HL-60 (cell line): ENCODE measurements around the gene TBC1D4.

Experiments used
- POLR2AphosphoS5 ChIP-seq: IDR thresholded peaks from 2 replicates; pipeline ENCODE4 v1.6.1; 2012; ENCODE audit warnings: low read depth
- TF ChIP-seq, protein P1 (sequence below): IDR thresholded peaks from one replicate; pipeline ENCODE4 v1.5.1; 2011; ENCODE audit warnings: low read length, control low read depth, inconsistent platforms; ENCODE audit not compliant: insufficient read depth
- TF ChIP-seq, protein P2 (sequence below): IDR thresholded peaks from 2 replicates; pipeline ENCODE4 v1.6.1; 2012; ENCODE audit warnings: low read depth; ENCODE audit not compliant: insufficient replicate concordance

DNA sequence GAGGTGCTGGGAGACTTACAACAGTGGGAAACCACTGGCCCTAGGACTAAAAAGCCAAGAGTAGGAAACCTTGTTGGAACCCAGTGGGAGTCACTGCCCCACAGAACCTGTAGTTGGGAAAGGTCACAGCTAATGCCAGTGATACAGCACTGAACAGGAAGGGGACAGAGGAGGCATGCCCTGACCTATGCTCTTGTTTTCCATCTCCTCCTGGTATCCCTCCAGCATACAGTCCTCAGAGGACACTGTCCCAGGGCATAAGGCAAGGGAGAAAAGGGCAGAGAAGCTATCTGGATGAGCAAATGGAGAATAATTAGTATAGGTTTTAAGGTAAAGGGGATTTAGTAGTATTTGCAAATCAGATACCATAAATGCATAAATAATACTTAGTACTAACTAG is 11.2 kb upstream of the TBC1D4 start:
- TF ChIP-seq, protein P1, sequence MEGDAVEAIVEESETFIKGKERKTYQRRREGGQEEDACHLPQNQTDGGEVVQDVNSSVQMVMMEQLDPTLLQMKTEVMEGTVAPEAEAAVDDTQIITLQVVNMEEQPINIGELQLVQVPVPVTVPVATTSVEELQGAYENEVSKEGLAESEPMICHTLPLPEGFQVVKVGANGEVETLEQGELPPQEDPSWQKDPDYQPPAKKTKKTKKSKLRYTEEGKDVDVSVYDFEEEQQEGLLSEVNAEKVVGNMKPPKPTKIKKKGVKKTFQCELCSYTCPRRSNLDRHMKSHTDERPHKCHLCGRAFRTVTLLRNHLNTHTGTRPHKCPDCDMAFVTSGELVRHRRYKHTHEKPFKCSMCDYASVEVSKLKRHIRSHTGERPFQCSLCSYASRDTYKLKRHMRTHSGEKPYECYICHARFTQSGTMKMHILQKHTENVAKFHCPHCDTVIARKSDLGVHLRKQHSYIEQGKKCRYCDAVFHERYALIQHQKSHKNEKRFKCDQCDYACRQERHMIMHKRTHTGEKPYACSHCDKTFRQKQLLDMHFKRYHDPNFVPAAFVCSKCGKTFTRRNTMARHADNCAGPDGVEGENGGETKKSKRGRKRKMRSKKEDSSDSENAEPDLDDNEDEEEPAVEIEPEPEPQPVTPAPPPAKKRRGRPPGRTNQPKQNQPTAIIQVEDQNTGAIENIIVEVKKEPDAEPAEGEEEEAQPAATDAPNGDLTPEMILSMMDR = no peak
- TF ChIP-seq, protein P2, sequence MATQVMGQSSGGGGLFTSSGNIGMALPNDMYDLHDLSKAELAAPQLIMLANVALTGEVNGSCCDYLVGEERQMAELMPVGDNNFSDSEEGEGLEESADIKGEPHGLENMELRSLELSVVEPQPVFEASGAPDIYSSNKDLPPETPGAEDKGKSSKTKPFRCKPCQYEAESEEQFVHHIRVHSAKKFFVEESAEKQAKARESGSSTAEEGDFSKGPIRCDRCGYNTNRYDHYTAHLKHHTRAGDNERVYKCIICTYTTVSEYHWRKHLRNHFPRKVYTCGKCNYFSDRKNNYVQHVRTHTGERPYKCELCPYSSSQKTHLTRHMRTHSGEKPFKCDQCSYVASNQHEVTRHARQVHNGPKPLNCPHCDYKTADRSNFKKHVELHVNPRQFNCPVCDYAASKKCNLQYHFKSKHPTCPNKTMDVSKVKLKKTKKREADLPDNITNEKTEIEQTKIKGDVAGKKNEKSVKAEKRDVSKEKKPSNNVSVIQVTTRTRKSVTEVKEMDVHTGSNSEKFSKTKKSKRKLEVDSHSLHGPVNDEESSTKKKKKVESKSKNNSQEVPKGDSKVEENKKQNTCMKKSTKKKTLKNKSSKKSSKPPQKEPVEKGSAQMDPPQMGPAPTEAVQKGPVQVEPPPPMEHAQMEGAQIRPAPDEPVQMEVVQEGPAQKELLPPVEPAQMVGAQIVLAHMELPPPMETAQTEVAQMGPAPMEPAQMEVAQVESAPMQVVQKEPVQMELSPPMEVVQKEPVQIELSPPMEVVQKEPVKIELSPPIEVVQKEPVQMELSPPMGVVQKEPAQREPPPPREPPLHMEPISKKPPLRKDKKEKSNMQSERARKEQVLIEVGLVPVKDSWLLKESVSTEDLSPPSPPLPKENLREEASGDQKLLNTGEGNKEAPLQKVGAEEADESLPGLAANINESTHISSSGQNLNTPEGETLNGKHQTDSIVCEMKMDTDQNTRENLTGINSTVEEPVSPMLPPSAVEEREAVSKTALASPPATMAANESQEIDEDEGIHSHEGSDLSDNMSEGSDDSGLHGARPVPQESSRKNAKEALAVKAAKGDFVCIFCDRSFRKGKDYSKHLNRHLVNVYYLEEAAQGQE = no peak
- TF ChIP-seq POLR2AphosphoS5 = no peak
